Activated naive CD4-positive, alpha-beta T cell treated with anti-CD3 and anti-CD28 coated beads, Interleukin-2, amount 10 ng/mL, durations not matched to agents 7 days and 5 days (primary cell): ENCODE data around the gene LRRC8C.

Source experiments
- CTCF ChIA-PET: fragments of 350-600 bp; sonication (Branson Sonifier 250); formaldehyde crosslinking; loops from one replicate; lab custom pipeline; 2021; ENCODE audit warnings: antibody characterized with exemption; lab: Charles Lee
- DNase-seq: peaks from one replicate; pipeline ENCODE4 v3.0.0-alpha.2; 2020
- H3K27ac Mint-ChIP-seq: one replicate; pipeline ENCODE4 v1.8.0; 2021; ENCODE audit warnings: mild to moderate bottlenecking, moderate library complexity, mixed read lengths
- H3K27me3 Mint-ChIP-seq: one replicate; pipeline ENCODE4 v1.8.0; 2021; ENCODE audit warnings: mild to moderate bottlenecking, mixed read lengths
- H3K36me3 Mint-ChIP-seq: one replicate; pipeline ENCODE4 v1.8.0; 2021; ENCODE audit warnings: mixed read lengths
- H3K4me1 Mint-ChIP-seq: one replicate; pipeline ENCODE4 v1.8.0; 2021; ENCODE audit warnings: mixed read lengths
- H3K4me3 Mint-ChIP-seq: one replicate; pipeline ENCODE4 v1.8.0; 2021; ENCODE audit warnings: mild to moderate bottlenecking, moderate library complexity, mixed read lengths
- H3K9me3 Mint-ChIP-seq: one replicate; pipeline ENCODE4 v1.8.0; 2021; ENCODE audit warnings: mixed read lengths

Gene LRRC8C

GRCh38 chr1:89600451-89601224, 32.3 kb upstream of the LRRC8C start:
- peaks cover 24% of the 10 kb centered on the region for H3K36me3 Mint-ChIP-seq
- peaks cover 84% of the 10 kb centered on the region for H3K4me1 Mint-ChIP-seq
- H3K4me3 Mint-ChIP-seq = no peak overlapping the region
- no peaks in the 10 kb centered on the region for H3K27me3 Mint-ChIP-seq
- no peak overlapping the region for H3K27ac Mint-ChIP-seq
- DNase-seq = no peak
- CTCF ChIA-PET = interaction anchor here (0.8 to 6.0 kb wide), 10 partner anchors 9 to 162 kb away, joined by 3 to 29 read pairs (median 8); no protein-coding TSS in a partner anchor
- no peaks in the 10 kb centered on the region for H3K9me3 Mint-ChIP-seq

GRCh38 chr1:89602871-89603404, 30.0 kb upstream of the LRRC8C start:
- CTCF ChIA-PET = interaction anchor here (1.1 to 6.0 kb wide), 11 partner anchors 8 to 160 kb away, joined by 3 to 29 read pairs (median 6); no protein-coding TSS in a partner anchor
- DNase-seq = no peak
- no peaks in the 10 kb centered on the region for H3K9me3 Mint-ChIP-seq
- no peak overlapping the region for H3K4me3 Mint-ChIP-seq
- peak overlapping the region; percentile 12 for H3K27ac Mint-ChIP-seq
- H3K4me1 Mint-ChIP-seq = peaks cover 96% of the 10 kb centered on the region
- peaks cover 21% of the 10 kb centered on the region for H3K36me3 Mint-ChIP-seq
- H3K27me3 Mint-ChIP-seq = no peaks in the 10 kb centered on the region

- H3K27me3 Mint-ChIP-seq = peaks cover under 1% of the 10 kb centered on the region
- peaks cover 21% of the 10 kb centered on the region for H3K36me3 Mint-ChIP-seq
- no peak for DNase-seq
- no peaks in the 10 kb centered on the region for H3K9me3 Mint-ChIP-seq
- H3K4me1 Mint-ChIP-seq = peaks cover 96% of the 10 kb centered on the region
- CTCF ChIA-PET = interaction anchor here (0.7 to 6.0 kb wide), 17 partner anchors 8 to 159 kb away, joined by 3 to 29 read pairs (median 6); no protein-coding TSS in a partner anchor
- H3K27ac Mint-ChIP-seq = peak overlapping the region; percentile 100
- no peak overlapping the region for H3K4me3 Mint-ChIP-seq
These were observed 29.1 kb upstream of the LRRC8C start for GRCh38 chr1:89603651-89604413.

- Mint-ChIP-seq H3K4me3 (no peak overlapping the region), H3K9me3 (no peaks in the 10 kb centered on the region), H3K4me1 (peaks cover 96% of the 10 kb centered on the region), H3K36me3 (peaks cover 21% of the 10 kb centered on the region), H3K27me3 (peaks cover 4% of the 10 kb centered on the region), H3K27ac (peak overlapping the region; percentile 100)
- CTCF ChIA-PET = interaction anchor here (0.7 to 6.0 kb wide), 12 partner anchors 9 to 158 kb away, joined by 3 to 29 read pairs (median 6); no protein-coding TSS in a partner anchor
- no peak for DNase-seq
These were observed 28.5 kb upstream of the LRRC8C start for GRCh38 chr1:89604414-89604735.

GRCh38 chr1:89605692-89606091, 27.2 kb upstream of the LRRC8C start:
- Mint-ChIP-seq H3K4me1 (peaks cover 95% of the 10 kb centered on the region), H3K36me3 (peaks cover 23% of the 10 kb centered on the region), H3K4me3 (no peak overlapping the region), H3K27me3 (peaks cover 9% of the 10 kb centered on the region), H3K9me3 (no peaks in the 10 kb centered on the region), H3K27ac (peak overlapping the region; percentile 100)
- CTCF ChIA-PET = interaction anchor here (1.1 to 6.0 kb wide), 3 partner anchors 122 to 157 kb away, joined by 3 to 29 read pairs (median 11); no protein-coding TSS in a partner anchor
- no peak for DNase-seq

GRCh38 chr1:89606227-89606980, 26.5 kb upstream of the LRRC8C start:
- peaks cover 20% of the 10 kb centered on the region for H3K36me3 Mint-ChIP-seq
- no peaks in the 10 kb centered on the region for H3K9me3 Mint-ChIP-seq
- DNase-seq = no peak
- H3K4me1 Mint-ChIP-seq = peaks cover 96% of the 10 kb centered on the region
- H3K4me3 Mint-ChIP-seq = peak overlapping the region; percentile 22
- CTCF ChIA-PET = interaction anchor here (0.6 to 3.3 kb wide), 6 partner anchors 9 to 156 kb away, joined by 3 to 11 read pairs (median 3); no protein-coding TSS in a partner anchor
- peaks cover 9% of the 10 kb centered on the region for H3K27me3 Mint-ChIP-seq
- H3K27ac Mint-ChIP-seq = peak overlapping the region; percentile 100

GRCh38 chr1:89607156-89607555, 25.8 kb upstream of the LRRC8C start:
- DNase-seq = peak; percentile 75
- no peaks in the 10 kb centered on the region for H3K9me3 Mint-ChIP-seq
- CTCF ChIA-PET = interaction anchor here (1.2 to 3.3 kb wide), 5 partner anchors 8 to 156 kb away, joined by 3 to 11 read pairs (median 4); no protein-coding TSS in a partner anchor
- peak overlapping the region; percentile 22 for H3K4me3 Mint-ChIP-seq
- H3K4me1 Mint-ChIP-seq = peaks cover 95% of the 10 kb centered on the region
- H3K27me3 Mint-ChIP-seq = peaks cover 9% of the 10 kb centered on the region
- H3K36me3 Mint-ChIP-seq = peaks cover 21% of the 10 kb centered on the region
- peak overlapping the region; percentile 100 for H3K27ac Mint-ChIP-seq

- H3K4me1 Mint-ChIP-seq = peaks cover 97% of the 10 kb centered on the region
- CTCF ChIA-PET = interaction anchor here (1.1 to 5.5 kb wide), 6 partner anchors 9 to 155 kb away, joined by 3 to 53 read pairs (median 4); partner anchors contain the start of gene LRRC8C
- H3K27me3 Mint-ChIP-seq = peaks cover 9% of the 10 kb centered on the region
- H3K36me3 Mint-ChIP-seq = peaks cover 25% of the 10 kb centered on the region
- DNase-seq = no peak
- H3K4me3 Mint-ChIP-seq = peak overlapping the region; percentile 79
- no peaks in the 10 kb centered on the region for H3K9me3 Mint-ChIP-seq
- H3K27ac Mint-ChIP-seq = peak overlapping the region; percentile 100
These were observed 25.2 kb upstream of the LRRC8C start for GRCh38 chr1:89607586-89608318.

- peak overlapping the region; percentile 100 for H3K27ac Mint-ChIP-seq
- peaks cover 9% of the 10 kb centered on the region for H3K27me3 Mint-ChIP-seq
- CTCF ChIA-PET = interaction anchor here (0.9 to 5.5 kb wide), 7 partner anchors 8 to 154 kb away, joined by 3 to 53 read pairs (median 4); partner anchors contain the start of gene LRRC8C
- H3K4me1 Mint-ChIP-seq = peaks cover 96% of the 10 kb centered on the region
- H3K36me3 Mint-ChIP-seq = peaks cover 25% of the 10 kb centered on the region
- DNase-seq = peak; percentile 79
- H3K4me3 Mint-ChIP-seq = peak overlapping the region; percentile 79
- no peaks in the 10 kb centered on the region for H3K9me3 Mint-ChIP-seq
These were observed 24.5 kb upstream of the LRRC8C start for GRCh38 chr1:89608319-89608983.

GRCh38 chr1:89608984-89609725, 23.8 kb upstream of the LRRC8C start:
- peak; percentile 77 for DNase-seq
- Mint-ChIP-seq H3K4me1 (peaks cover 94% of the 10 kb centered on the region), H3K9me3 (no peaks in the 10 kb centered on the region), H3K36me3 (peaks cover 27% of the 10 kb centered on the region), H3K27ac (peak overlapping the region; percentile 100), H3K4me3 (peak overlapping the region; percentile 79), H3K27me3 (peaks cover 9% of the 10 kb centered on the region)
- CTCF ChIA-PET = interaction anchor here (0.8 to 5.5 kb wide), 7 partner anchors 9 to 154 kb away, joined by 3 to 53 read pairs (median 4); partner anchors contain the start of gene LRRC8C

- DNase-seq = peak; percentile 76
- Mint-ChIP-seq H3K4me3 (peak overlapping the region; percentile 79), H3K27ac (peak overlapping the region; percentile 100), H3K27me3 (peaks cover 9% of the 10 kb centered on the region), H3K9me3 (no peaks in the 10 kb centered on the region), H3K4me1 (peaks cover 94% of the 10 kb centered on the region), H3K36me3 (peaks cover 30% of the 10 kb centered on the region)
- CTCF ChIA-PET = interaction anchor here (0.8 to 5.5 kb wide), 8 partner anchors 9 to 153 kb away, joined by 3 to 53 read pairs (median 4); partner anchors contain the start of gene LRRC8C
These were observed 23.0 kb upstream of the LRRC8C start for GRCh38 chr1:89609781-89610456.
